OCI-LY3 (cell line): ENCODE results near the gene ATP6V1G2.

Source experiments
- EZH2phosphoT487 ChIP-seq: fragments of 200-600 bp; shearing (Covaris generic); IDR thresholded peaks from 2 replicates; pipeline ENCODE4 v1.6.1; 2018; ENCODE audit warnings: antibody characterized with exemption, mixed run types, low read depth
- TF ChIP-seq, protein P1 (sequence below): fragments of 200-600, 300-600 bp; sonication (generic); IDR thresholded peaks from 2 replicates; pipeline ENCODE4 v1.5.1; 2014; ENCODE audit warnings: antibody characterized with exemption, low read length, low read depth

DNA sequence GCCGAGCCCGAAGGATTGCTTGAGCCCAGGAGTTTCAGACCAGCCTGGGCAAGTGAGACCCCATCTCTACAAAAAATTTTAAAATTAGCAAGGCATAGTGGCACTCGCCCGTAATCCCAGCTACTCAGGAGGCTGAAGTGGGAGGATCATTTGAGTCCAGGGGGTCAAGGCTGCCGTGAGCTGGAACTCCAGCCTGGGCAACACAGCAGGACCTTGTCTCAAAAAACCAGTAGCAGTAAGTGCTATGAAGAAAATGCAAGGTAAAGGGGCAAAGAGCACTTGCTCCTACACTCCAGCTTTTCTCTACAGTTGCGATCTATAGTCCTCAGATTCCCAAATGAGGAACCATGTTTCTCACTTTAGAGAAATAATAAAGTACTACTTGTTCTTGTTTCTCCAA, 2.8 kb downstream of the ATP6V1G2 start:
- TF ChIP-seq, protein P1, sequence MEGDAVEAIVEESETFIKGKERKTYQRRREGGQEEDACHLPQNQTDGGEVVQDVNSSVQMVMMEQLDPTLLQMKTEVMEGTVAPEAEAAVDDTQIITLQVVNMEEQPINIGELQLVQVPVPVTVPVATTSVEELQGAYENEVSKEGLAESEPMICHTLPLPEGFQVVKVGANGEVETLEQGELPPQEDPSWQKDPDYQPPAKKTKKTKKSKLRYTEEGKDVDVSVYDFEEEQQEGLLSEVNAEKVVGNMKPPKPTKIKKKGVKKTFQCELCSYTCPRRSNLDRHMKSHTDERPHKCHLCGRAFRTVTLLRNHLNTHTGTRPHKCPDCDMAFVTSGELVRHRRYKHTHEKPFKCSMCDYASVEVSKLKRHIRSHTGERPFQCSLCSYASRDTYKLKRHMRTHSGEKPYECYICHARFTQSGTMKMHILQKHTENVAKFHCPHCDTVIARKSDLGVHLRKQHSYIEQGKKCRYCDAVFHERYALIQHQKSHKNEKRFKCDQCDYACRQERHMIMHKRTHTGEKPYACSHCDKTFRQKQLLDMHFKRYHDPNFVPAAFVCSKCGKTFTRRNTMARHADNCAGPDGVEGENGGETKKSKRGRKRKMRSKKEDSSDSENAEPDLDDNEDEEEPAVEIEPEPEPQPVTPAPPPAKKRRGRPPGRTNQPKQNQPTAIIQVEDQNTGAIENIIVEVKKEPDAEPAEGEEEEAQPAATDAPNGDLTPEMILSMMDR, result no peak
- no peak for TF ChIP-seq EZH2phosphoT487
